Sigmoid colon (tissue), 7 donors: ENCODE results near the gene TMEM239. TPM values are rescaled to one million over a fixed set of nuclear protein-coding genes. Genes with fewer than 3 reads are reported as not detected.

Experiments
- DNase-seq: peaks from one replicate; pipeline ENCODE4 v3.0.0-alpha.2; 2019
- H3K27ac ChIP-seq, 4 donors: fragments of 200-600 bp; sonication (generic); one replicate each; pipeline ENCODE4 v1.5.1; 2016 to 2019; ENCODE audit warnings: mild to moderate bottlenecking in 1 of 4
- H3K27me3 ChIP-seq, 3 donors: fragments of 200-600 bp; sonication (generic); one replicate each; pipeline ENCODE4 v1.5.1; 2019; ENCODE audit warnings: mild to moderate bottlenecking in 1 of 3
- H3K36me3 ChIP-seq, 4 donors: fragments of 200-600 bp; sonication (generic); one replicate each; pipeline ENCODE4 v1.5.1; 2016 to 2019
- H3K4me1 ChIP-seq, 4 donors: fragments of 200-600 bp; sonication (generic); one replicate each; pipeline ENCODE4 v1.5.1; 2017 to 2019
- H3K4me3 ChIP-seq, 4 donors: fragments of 200-600 bp; sonication (generic); one replicate each; pipeline ENCODE4 v1.5.1; 2017 to 2019; ENCODE audit warnings: mild to moderate bottlenecking in 2 of 4, moderate library complexity in 1 of 4
- H3K9me3 ChIP-seq, 4 donors: fragments of 200-600 bp in 3 of 4; sonication (generic) in 3 of 4; one replicate each; pipeline versions ENCODE4 v1.5.1 to v1.6.1; 2013 to 2019
- CTCF ChIP-seq, 4 experiments: fragments of 450-650 bp in 3 of 4; fragments of 200-600 bp in 1 of 4; IDR thresholded peaks; one replicate each; pipeline ENCODE4 v1.5.1; 2016 to 2019; ENCODE audit warnings: antibody characterized with exemption in 4 of 4, mild to moderate bottlenecking in 3 of 4, moderate library complexity in 2 of 4
- EP300 ChIP-seq, 4 donors: sonication (generic); formaldehyde crosslinking; IDR thresholded peaks; one replicate each; pipeline ENCODE4 v1.6.1; 2017; ENCODE audit warnings: antibody characterized with exemption in 4 of 4
- POLR2A ChIP-seq, 2 donors: fragments of 450-650 bp; IDR thresholded peaks; one replicate each; pipeline ENCODE4 v1.6.1; 2016; ENCODE audit warnings: antibody characterized with exemption in 2 of 2, mild to moderate bottlenecking in 2 of 2, moderate library complexity in 2 of 2
- POLR2AphosphoS5 ChIP-seq, 4 donors: sonication (generic); formaldehyde crosslinking; IDR thresholded peaks; one replicate each; pipeline ENCODE4 v1.6.1; 2017; ENCODE audit warnings: antibody characterized with exemption in 4 of 4
- WGBS, 2 donors: extraction: QIAGEN DNeasy Blood & Tissue Kit; methylation state at CpG; one replicate each; pipeline ENCODE4 v1.1.7; 2013; 5-methylcytosine and 5-hydroxymethylcytosine counted together
- intact Hi-C: fragments of 100-400 bp; cut with DNase I; formaldehyde crosslinking; loops from one replicate; pipeline ENCODE4 v1.15.1; 2023
- polyA plus RNA-seq, 3 donors: library from polyadenylated mRNA; stranded (reverse); fragments of 200-250 nt; gene quantifications; one replicate each; pipeline ENCODE4 v1.2.3, GENCODE V29; 2013
- total RNA-seq, 4 donors: library from RNA; depleted of rRNA; stranded (reverse); fragments of >200 nt; gene quantifications; one replicate each; pipeline ENCODE4 v1.1.0, GENCODE V29; 2016
- donor health status: healthy with polysubstance abuse.
- donor health status: Bipolar disorder and iron deficiency.
- donor health status: healthy.

The TMEM239 gene
- total and polyA plus RNA-seq, 7 donors: 0.28 TPM; not detected in 6

DNA sequence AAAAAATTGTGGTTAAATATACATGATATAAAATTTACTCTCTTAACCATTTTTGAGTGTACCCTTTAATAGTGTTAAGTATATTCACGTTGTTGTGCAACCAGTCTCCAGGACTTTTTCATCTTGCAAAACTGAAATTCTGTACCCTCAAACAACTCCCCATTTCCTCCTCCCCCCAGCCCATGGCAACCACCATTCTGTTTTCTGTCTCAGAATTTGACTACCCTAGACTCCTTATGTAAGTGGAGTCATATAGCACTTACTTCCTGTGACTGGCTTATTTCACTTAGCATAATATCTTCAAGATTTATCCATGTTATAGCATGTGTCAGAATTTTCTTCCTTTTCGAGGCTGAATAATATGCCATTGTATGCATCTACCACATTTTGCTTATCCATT lies 29.4 kb downstream of the TMEM239 start:
- Histone ChIP-seq H3K27ac (no peak overlapping the region), H3K4me1 (peaks cover 0 to 12% (median 10%) of the 10 kb centered on the region in 4 donors), H3K9me3 (no peaks in the 10 kb centered on the region), H3K36me3 (no peaks in the 10 kb centered on the region), H3K27me3 (no peaks in the 10 kb centered on the region), H3K4me3 (no peak overlapping the region)
- intact Hi-C loops: loop anchor here (10.0 kb wide), 1 partner anchor 151 kb away; the partner anchor contains the start of gene EBF4
- no peak for DNase-seq
- TF ChIP-seq CTCF (IDR thresholded peaks at IDR 0.05) (no peak), POLR2AphosphoS5 (IDR thresholded peaks at IDR 0.05) (no peak), POLR2A (IDR thresholded peaks at IDR 0.05) (no peak), EP300 (IDR thresholded peaks at IDR 0.05) (no peak)
- WGBS, 2 donors: 83 to 89% methylated on average over 2 of the region's 2 CpGs

- Histone ChIP-seq H3K27me3 (no peaks in the 10 kb centered on the region), H3K4me3 (no peak overlapping the region), H3K36me3 (no peaks in the 10 kb centered on the region), H3K4me1 (peaks cover 0 to 6% (median 5%) of the 10 kb centered on the region in 4 donors), H3K9me3 (no peaks in the 10 kb centered on the region), H3K27ac (no peak overlapping the region)
- 19 to 64% methylated on average over 5 of the region's 5 CpGs for WGBS, 2 donors
- intact Hi-C loops: loop anchor here (10.0 kb wide), 1 partner anchor 152 kb away; the partner anchor contains the start of gene EBF4
- TF ChIP-seq CTCF (IDR thresholded peaks at IDR 0.05): no peak
- no peak for TF ChIP-seq POLR2AphosphoS5 (IDR thresholded peaks at IDR 0.05)
- TF ChIP-seq EP300 (IDR thresholded peaks at IDR 0.05): no peak
- no peak for TF ChIP-seq POLR2A (IDR thresholded peaks at IDR 0.05)
- DNase-seq: no peak
Measured at GRCh38 chr20:2846698-2847097, 30.5 kb downstream of the TMEM239 start.

- TF ChIP-seq EP300 (IDR thresholded peaks at IDR 0.05) (no peak), POLR2A (IDR thresholded peaks at IDR 0.05) (no peak), POLR2AphosphoS5 (IDR thresholded peaks at IDR 0.05) (no peak), CTCF (IDR thresholded peaks at IDR 0.05) (no peak)
Measured at GRCh38 chr20:2847802-2848201, 31.6 kb downstream of the TMEM239 start.

GRCh38 chr20:2849529-2849928 lies 33.4 kb downstream of the TMEM239 start:
- peaks cover 0 to 6% (median 3%) of the 10 kb centered on the region in 4 donors for H3K4me1 ChIP-seq
- H3K36me3 ChIP-seq: no peaks in the 10 kb centered on the region
- TF ChIP-seq POLR2AphosphoS5 (IDR thresholded peaks at IDR 0.05) (no peak), EP300 (IDR thresholded peaks at IDR 0.05) (no peak), POLR2A (IDR thresholded peaks at IDR 0.05) (no peak), CTCF (IDR thresholded peaks at IDR 0.05) (no peak)
- no peaks in the 10 kb centered on the region for H3K27me3 ChIP-seq
- no peak overlapping the region for H3K4me3 ChIP-seq
- WGBS, 2 donors: 91 to 92% methylated on average over 4 of the region's 4 CpGs
- H3K9me3 ChIP-seq: no peaks in the 10 kb centered on the region
- intact Hi-C loops: loop anchor here (10.0 kb wide), 1 partner anchor 155 kb away; the partner anchor contains the start of gene EBF4
- DNase-seq: no peak
- no peak overlapping the region for H3K27ac ChIP-seq

More at GRCh38 chr20:2847802-2848201, 31.6 kb downstream of the TMEM239 start:
- Histone ChIP-seq H3K4me1 (peaks cover 0 to 6% (median 3%) of the 10 kb centered on the region in 4 donors), H3K36me3 (no peaks in the 10 kb centered on the region), H3K9me3 (no peaks in the 10 kb centered on the region), H3K27me3 (no peaks in the 10 kb centered on the region), H3K4me3 (no peak overlapping the region), H3K27ac (no peak overlapping the region)
- intact Hi-C loops: loop anchor here (10.0 kb wide), 1 partner anchor 153 kb away; the partner anchor contains the start of gene EBF4
- 92 to 97% methylated on average over 4 of the region's 4 CpGs for WGBS, 2 donors
- DNase-seq: no peak

DNA sequence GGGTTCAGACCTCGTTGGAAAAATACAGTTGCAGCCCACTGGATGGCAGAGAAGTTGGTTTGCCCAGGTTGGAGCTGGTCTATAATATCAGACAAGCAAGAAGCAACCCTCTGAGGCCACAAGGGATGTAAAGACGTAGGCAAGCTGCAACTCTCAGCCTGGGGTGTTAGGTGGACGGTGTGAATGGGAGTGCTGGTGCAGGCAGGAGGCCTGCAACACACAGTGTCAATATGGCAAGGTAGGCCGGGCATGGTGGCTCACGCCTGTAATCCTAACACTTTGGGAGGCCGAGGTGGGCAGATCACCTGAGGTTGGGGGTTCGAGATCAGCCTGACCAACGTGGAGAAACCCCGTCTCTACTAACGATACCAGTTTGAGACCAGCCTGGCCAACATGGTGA lies 34.9 kb downstream of the TMEM239 start:
- Histone ChIP-seq H3K4me3 (no peak overlapping the region), H3K9me3 (no peaks in the 10 kb centered on the region), H3K27me3 (no peaks in the 10 kb centered on the region), H3K36me3 (no peaks in the 10 kb centered on the region), H3K4me1 (peaks cover 0 to 6% (median 3%) of the 10 kb centered on the region in 4 donors), H3K27ac (no peak overlapping the region)
- WGBS, 2 donors: 93 to 94% methylated on average over 10 of the region's 10 CpGs
- no peak for DNase-seq
- no peak for TF ChIP-seq EP300 (IDR thresholded peaks at IDR 0.05)
- no peak for TF ChIP-seq POLR2AphosphoS5 (IDR thresholded peaks at IDR 0.05)
- no peak for TF ChIP-seq POLR2A (IDR thresholded peaks at IDR 0.05)
- no peak for TF ChIP-seq CTCF (IDR thresholded peaks at IDR 0.05)
- intact Hi-C loops: no loop called here
